Femur (tissue), 1 donor: Measurements from ENCODE around the gene B3GNT7.
"Not testable (repeated sequence)": the region's sequence is repeated elsewhere in the genome, so short reads cannot be mapped to it uniquely, and the experiment has no call there.

Source experiments
- DNase-seq: peaks from one replicate; pipeline ENCODE4 v3.0.0-alpha.2; 2017

Gene B3GNT7

DNA sequence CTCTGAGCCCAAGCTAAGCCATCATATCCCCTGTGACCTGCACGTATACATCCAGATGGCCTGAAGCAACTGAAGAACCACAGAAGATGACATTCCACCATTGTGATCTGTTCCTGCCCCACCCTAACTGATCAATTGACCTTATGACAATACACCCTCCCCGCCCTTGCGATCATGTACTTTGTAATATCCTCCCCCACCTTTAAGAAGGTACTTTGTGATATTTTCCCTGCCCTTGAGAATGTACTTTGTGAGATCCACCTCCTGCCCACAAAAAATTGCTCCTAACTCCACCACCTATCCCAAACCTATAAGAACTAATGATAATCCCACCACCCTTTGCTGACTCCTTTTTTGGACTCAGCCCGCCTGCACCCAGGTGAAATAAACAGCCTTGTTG lies 34.9 kb downstream of the B3GNT7 start:
- DNase-seq, result not testable (repeated sequence)

GRCh38 chr2:231431606-231432005 lies 36.1 kb downstream of the B3GNT7 start:
- no peak for DNase-seq

DNA sequence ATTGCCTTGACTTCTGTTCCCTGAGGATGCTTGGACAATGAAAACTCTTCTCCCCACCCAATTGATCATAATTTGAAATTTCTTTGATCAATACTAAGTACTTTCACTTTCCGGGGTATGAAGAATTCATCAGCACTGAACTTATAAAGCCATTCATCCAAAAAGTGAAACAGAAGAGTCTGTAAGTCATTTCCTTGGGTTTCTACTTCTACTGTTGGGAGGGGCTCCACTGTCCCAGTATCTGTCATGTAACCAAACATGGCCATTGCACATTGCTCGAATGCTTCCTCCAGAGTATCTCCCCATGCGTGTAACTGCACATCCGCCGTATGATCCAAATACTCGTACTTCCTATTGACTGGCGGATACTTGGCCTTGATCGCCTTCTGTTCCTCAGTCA lies 38.5 kb downstream of the B3GNT7 start:
- DNase-seq, result no peak

DNA sequence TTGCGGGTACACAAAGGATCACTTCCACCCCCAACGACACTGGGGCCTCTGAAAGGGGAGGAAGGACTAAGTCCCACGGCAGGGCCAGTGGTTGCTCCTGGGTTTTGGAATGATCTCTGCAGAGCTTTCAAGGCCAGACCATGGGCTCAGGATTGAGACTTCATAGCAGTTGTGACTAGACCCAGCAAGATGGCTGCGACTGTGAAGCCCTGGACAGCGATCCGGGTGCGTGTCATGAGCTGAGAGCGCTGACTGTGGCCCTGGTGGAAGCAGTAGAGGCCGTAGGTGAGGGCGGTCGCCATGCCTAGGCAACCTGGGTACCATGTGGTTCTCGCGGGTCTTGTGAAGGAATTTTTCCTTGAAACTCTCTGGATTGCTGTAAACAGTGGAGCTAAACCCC lies 41.4 kb downstream of the B3GNT7 start:
- DNase-seq, result no peak

DNA sequence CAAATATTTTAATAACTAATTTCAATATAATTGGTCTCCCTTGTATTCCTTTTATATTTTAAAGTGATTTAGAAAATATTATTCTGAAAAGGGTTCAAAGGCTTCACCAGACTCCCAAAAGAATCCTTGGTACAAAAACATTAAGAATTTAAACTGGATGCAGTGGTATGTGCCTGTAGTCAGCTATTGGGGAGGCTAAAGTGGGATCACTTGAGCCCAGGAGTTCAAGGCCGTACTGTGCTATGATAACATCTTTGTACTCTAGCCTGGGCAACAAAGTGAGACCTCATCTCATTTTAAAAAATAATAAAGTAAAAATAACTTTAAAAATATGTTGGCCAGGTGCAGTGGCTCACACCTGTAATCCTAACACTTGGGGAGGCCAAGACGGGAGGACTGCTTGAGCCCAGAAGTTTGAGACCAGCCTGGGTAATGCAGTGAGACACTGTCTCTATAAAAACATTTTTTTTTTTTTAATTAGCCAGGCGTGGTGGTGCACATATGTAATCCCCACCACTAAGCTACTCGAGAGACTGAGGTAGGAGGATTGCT lies 54.1 kb downstream of the B3GNT7 start:
- DNase-seq, result no peak

- no peak for DNase-seq
Observed at GRCh38 chr2:231450548-231450989, 55.1 kb downstream of the B3GNT7 start.
